ENCODE results near the gene LARGE1.
"Not testable (repeated sequence)": the region's sequence is repeated elsewhere in the genome, so short reads cannot be mapped to it uniquely, and the experiment has no call there.

LARGE1 gene

GRCh38 chr22:33467080-33467479, 453.2 kb downstream of the LARGE1 start:
- H3K27ac Mint-ChIP-seq: peak overlapping the region in 2 of 3 experiments; percentile 33 to 88
- H3K4me1 Mint-ChIP-seq: peaks cover 2% of the 10 kb centered on the region
- H3K9me3 Mint-ChIP-seq: peaks cover 4% of the 10 kb centered on the region
- no peak for TF ChIP-seq CTCF (IDR thresholded peaks at IDR 0.05; ENCODE audit: unreplicated experiment in 3 of 3)
- H3K4me3 Mint-ChIP-seq: no peak overlapping the region
- no peaks in the 10 kb centered on the region for H3K27me3 Mint-ChIP-seq (ENCODE audit: low read depth)
- H3K36me3 Mint-ChIP-seq (ENCODE audit: low read depth): peaks cover 2% of the 10 kb centered on the region

GRCh38 chr22:33465554-33465953, 454.7 kb downstream of the LARGE1 start:
- Mint-ChIP-seq H3K4me3 (no peak overlapping the region), H3K27me3 (ENCODE audit: low read depth) (no peaks in the 10 kb centered on the region), H3K36me3 (ENCODE audit: low read depth) (peaks cover 17% of the 10 kb centered on the region), H3K4me1 (no peaks in the 10 kb centered on the region), H3K9me3 (peaks cover 10% of the 10 kb centered on the region), H3K27ac (no peak overlapping the region)
- TF ChIP-seq CTCF (IDR thresholded peaks at IDR 0.05; ENCODE audit: unreplicated experiment in 3 of 3): no peak

- TF ChIP-seq CTCF (IDR thresholded peaks at IDR 0.05; ENCODE audit: unreplicated experiment in 3 of 3): no peak
- H3K36me3 Mint-ChIP-seq (ENCODE audit: low read depth): peaks cover 21% of the 10 kb centered on the region
- no peak overlapping the region for H3K27ac Mint-ChIP-seq
- no peak overlapping the region for H3K4me3 Mint-ChIP-seq
- H3K4me1 Mint-ChIP-seq: no peaks in the 10 kb centered on the region
- H3K27me3 Mint-ChIP-seq (ENCODE audit: low read depth): no peaks in the 10 kb centered on the region
- peaks cover 11% of the 10 kb centered on the region for H3K9me3 Mint-ChIP-seq
These were observed 455.6 kb downstream of the LARGE1 start for GRCh38 chr22:33464698-33465097.

- no peak for TF ChIP-seq CTCF (IDR thresholded peaks at IDR 0.05; ENCODE audit: unreplicated experiment in 3 of 3)
- Mint-ChIP-seq H3K27me3 (ENCODE audit: low read depth) (no peaks in the 10 kb centered on the region), H3K4me1 (no peaks in the 10 kb centered on the region), H3K4me3 (no peak overlapping the region), H3K27ac (no peak overlapping the region), H3K36me3 (ENCODE audit: low read depth) (peaks cover 21% of the 10 kb centered on the region), H3K9me3 (peaks cover 11% of the 10 kb centered on the region)
These were observed 458.4 kb downstream of the LARGE1 start for GRCh38 chr22:33461698-33462434.

- H3K27me3 Mint-ChIP-seq (ENCODE audit: low read depth); H3K4me1 Mint-ChIP-seq; H3K4me3 Mint-ChIP-seq; H3K27ac Mint-ChIP-seq: not testable (repeated sequence)
- H3K36me3 Mint-ChIP-seq (ENCODE audit: low read depth): peaks cover 21% of the 10 kb centered on the region
- peaks cover 11% of the 10 kb centered on the region for H3K9me3 Mint-ChIP-seq
These were observed 459.0 kb downstream of the LARGE1 start for GRCh38 chr22:33461245-33461644.

GRCh38 chr22:33459137-33459536, 461.1 kb downstream of the LARGE1 start:
- H3K27me3 Mint-ChIP-seq (ENCODE audit: low read depth): no peaks in the 10 kb centered on the region

More at GRCh38 chr22:33459137-33459536, 461.1 kb downstream of the LARGE1 start:
- Mint-ChIP-seq H3K9me3 (peaks cover 11% of the 10 kb centered on the region), H3K36me3 (ENCODE audit: low read depth) (peaks cover 21% of the 10 kb centered on the region), H3K4me3 (no peak overlapping the region), H3K27ac (no peak overlapping the region), H3K4me1 (no peaks in the 10 kb centered on the region)
- TF ChIP-seq CTCF (IDR thresholded peaks at IDR 0.05; ENCODE audit: unreplicated experiment in 3 of 3): no peak

Data from nephron (organoid).